ENCODE measurements around the gene PER1. TPM values are rescaled to one million over a fixed set of nuclear protein-coding genes. Genes with fewer than 3 reads are reported as not detected.

The PER1 gene
- total RNA-seq, 1 experiment from 2014 or later, result 47.1 TPM

GRCh38 chr17:8167526-8167925 is 15.3 kb upstream of the PER1 start:
- peaks cover 20% of the 10 kb centered on the region for H3K4me1 ChIP-seq (ENCODE audit: insufficient read depth, low read length, poor library complexity, severe bottlenecking)
- H3K9me3 ChIP-seq (ENCODE audit: low read depth, low read length, poor library complexity, severe bottlenecking), result no peaks in the 10 kb centered on the region
- H3K4me3 ChIP-seq (ENCODE audit: low read depth, low read length, poor library complexity, severe bottlenecking), result no peak overlapping the region
- no TSS peak for BruUV-seq (replicated peaks)
- no peak for TF ChIP-seq EZH2 (IDR thresholded peaks at IDR 0.05; ENCODE audit: borderline replicate concordance, low read depth, low read length, poor library complexity, severe bottlenecking)
- TF ChIP-seq CTCF (conservative IDR thresholded peaks at IDR 0.05; ENCODE audit: low read depth, low read length), result no peak
- POLR2A ChIA-PET (ENCODE audit: low non-redundant PET), result no interaction called here
- CTCF ChIA-PET, result no interaction called here
- H3K36me3 ChIP-seq (ENCODE audit: insufficient read depth, low read length, poor library complexity, severe bottlenecking), result no peaks in the 10 kb centered on the region
- no peak for DNase-seq (ENCODE audit: low spot score)
- intact Hi-C loops (cut with micrococcal nuclease; ENCODE audit: unreplicated experiment), result no loop called here
- no peaks in the 10 kb centered on the region for H3K27me3 ChIP-seq (replicated peaks; ENCODE audit: insufficient read depth, low read depth, low read length, poor library complexity)
- H3K27ac ChIP-seq (ENCODE audit: low read depth, low read length, poor library complexity, severe bottlenecking), result no peak overlapping the region

GRCh38 chr17:8166731-8167130 is 14.5 kb upstream of the PER1 start:
- ChIA-PET POLR2A (ENCODE audit: low non-redundant PET) (no interaction called here), CTCF (no interaction called here)
- Histone ChIP-seq H3K4me3 (ENCODE audit: low read depth, low read length, poor library complexity, severe bottlenecking) (no peak overlapping the region), H3K27me3 (replicated peaks; ENCODE audit: insufficient read depth, low read depth, low read length, poor library complexity) (no peaks in the 10 kb centered on the region), H3K4me1 (ENCODE audit: insufficient read depth, low read length, poor library complexity, severe bottlenecking) (peaks cover 19% of the 10 kb centered on the region), H3K36me3 (ENCODE audit: insufficient read depth, low read length, poor library complexity, severe bottlenecking) (no peaks in the 10 kb centered on the region), H3K27ac (ENCODE audit: low read depth, low read length, poor library complexity, severe bottlenecking) (no peak overlapping the region), H3K9me3 (ENCODE audit: low read depth, low read length, poor library complexity, severe bottlenecking) (no peaks in the 10 kb centered on the region)
- BruUV-seq (replicated peaks), result no TSS peak
- DNase-seq (ENCODE audit: low spot score), result no peak
- TF ChIP-seq CTCF (conservative IDR thresholded peaks at IDR 0.05; ENCODE audit: low read depth, low read length) (no peak), EZH2 (IDR thresholded peaks at IDR 0.05; ENCODE audit: borderline replicate concordance, low read depth, low read length, poor library complexity, severe bottlenecking) (no peak)
- intact Hi-C loops (cut with micrococcal nuclease; ENCODE audit: unreplicated experiment), result no loop called here

GRCh38 chr17:8164815-8165131 is 12.6 kb upstream of the PER1 start:
- intact Hi-C loops (cut with micrococcal nuclease; ENCODE audit: unreplicated experiment), result no loop called here
- H3K27me3 ChIP-seq (replicated peaks; ENCODE audit: insufficient read depth, low read depth, low read length, poor library complexity), result no peaks in the 10 kb centered on the region
- peak overlapping the region; percentile 97 for H3K27ac ChIP-seq (ENCODE audit: low read depth, low read length, poor library complexity, severe bottlenecking)
- no peak overlapping the region for H3K4me3 ChIP-seq (ENCODE audit: low read depth, low read length, poor library complexity, severe bottlenecking)
- ChIA-PET POLR2A (ENCODE audit: low non-redundant PET) (interaction anchor here (1.0 kb wide), 1 partner anchor 9 kb away, joined by 5 read pairs; no protein-coding TSS in a partner anchor), CTCF (no interaction called here)
- BruUV-seq (replicated peaks), result no TSS peak
- peaks cover 32% of the 10 kb centered on the region for H3K4me1 ChIP-seq (ENCODE audit: insufficient read depth, low read length, poor library complexity, severe bottlenecking)
- TF ChIP-seq CTCF (conservative IDR thresholded peaks at IDR 0.05; ENCODE audit: low read depth, low read length) (no peak), EZH2 (IDR thresholded peaks at IDR 0.05; ENCODE audit: borderline replicate concordance, low read depth, low read length, poor library complexity, severe bottlenecking) (no peak)
- DNase-seq (ENCODE audit: low spot score), result no peak
- H3K36me3 ChIP-seq (ENCODE audit: insufficient read depth, low read length, poor library complexity, severe bottlenecking), result peaks cover 12% of the 10 kb centered on the region
- H3K9me3 ChIP-seq (ENCODE audit: low read depth, low read length, poor library complexity, severe bottlenecking), result no peaks in the 10 kb centered on the region

All from A673 (cell line).